HG03159 (cell line): ENCODE results near the gene DNM2.

Experiments
- ATAC-seq: cut with Tn5 transposase; IDR thresholded peaks from one replicate; pipeline ENCODE4 v1.9.1; 2021; ENCODE audit warnings: mild to moderate bottlenecking, moderate library complexity; ENCODE audit not compliant: unreplicated experiment

DNM2 gene

GRCh38 chr19:10809651-10810285, 91.9 kb downstream of the DNM2 start:
- no peak for ATAC-seq

- no peak for ATAC-seq
Measured at GRCh38 chr19:10811391-10812111, 93.7 kb downstream of the DNM2 start.

DNA sequence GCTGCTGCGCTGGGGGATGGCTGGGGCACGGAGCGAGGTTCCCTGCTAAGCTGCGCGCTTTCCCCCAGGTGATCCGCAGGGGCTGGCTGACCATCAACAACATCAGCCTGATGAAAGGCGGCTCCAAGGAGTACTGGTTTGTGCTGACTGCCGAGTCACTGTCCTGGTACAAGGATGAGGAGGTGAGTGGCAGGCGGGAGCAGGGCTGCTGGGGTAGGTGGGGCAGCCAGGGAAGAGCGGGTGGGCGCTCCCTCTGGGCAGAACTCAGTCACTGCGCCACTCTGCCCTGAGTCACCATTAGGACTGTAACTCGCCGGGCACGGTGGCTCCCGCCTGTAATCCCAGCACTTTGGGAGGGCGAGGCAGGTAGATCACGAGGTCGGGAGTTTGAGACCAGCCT, 94.3 kb downstream of the DNM2 start:
- no peak for ATAC-seq

- no peak for ATAC-seq
Measured at GRCh38 chr19:10812902-10813404, 95.1 kb downstream of the DNM2 start.

DNA sequence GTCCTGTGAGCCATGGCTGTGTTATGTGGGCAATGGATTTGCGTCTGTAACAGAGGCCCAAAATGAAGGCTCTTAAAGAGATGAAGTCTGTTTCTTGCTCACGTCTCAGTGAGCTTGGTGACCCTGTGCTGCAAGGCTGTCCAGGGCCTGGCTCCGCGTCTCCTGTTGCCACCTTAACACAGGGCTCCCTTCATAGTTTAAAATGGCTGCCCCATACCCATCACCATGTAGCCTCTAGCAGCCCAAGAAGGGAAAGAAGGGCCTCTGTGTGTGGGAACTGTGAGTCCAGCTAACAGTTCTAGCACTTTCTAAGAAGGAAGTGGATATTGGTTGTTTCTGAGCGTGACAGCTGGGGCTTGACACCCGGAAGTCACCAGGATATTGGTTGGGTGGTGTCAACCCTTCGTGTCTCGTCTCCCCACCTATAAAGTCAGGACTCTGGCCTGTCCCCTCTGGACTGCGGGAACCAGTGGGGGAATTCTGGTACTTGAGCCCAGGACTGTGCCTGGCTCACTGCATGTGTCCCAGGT, 97.2 kb downstream of the DNM2 start:
- no peak for ATAC-seq

GRCh38 chr19:10815969-10816644, 98.2 kb downstream of the DNM2 start:
- no peak for ATAC-seq

GRCh38 chr19:10816691-10817090, 98.8 kb downstream of the DNM2 start:
- no peak for ATAC-seq

DNA sequence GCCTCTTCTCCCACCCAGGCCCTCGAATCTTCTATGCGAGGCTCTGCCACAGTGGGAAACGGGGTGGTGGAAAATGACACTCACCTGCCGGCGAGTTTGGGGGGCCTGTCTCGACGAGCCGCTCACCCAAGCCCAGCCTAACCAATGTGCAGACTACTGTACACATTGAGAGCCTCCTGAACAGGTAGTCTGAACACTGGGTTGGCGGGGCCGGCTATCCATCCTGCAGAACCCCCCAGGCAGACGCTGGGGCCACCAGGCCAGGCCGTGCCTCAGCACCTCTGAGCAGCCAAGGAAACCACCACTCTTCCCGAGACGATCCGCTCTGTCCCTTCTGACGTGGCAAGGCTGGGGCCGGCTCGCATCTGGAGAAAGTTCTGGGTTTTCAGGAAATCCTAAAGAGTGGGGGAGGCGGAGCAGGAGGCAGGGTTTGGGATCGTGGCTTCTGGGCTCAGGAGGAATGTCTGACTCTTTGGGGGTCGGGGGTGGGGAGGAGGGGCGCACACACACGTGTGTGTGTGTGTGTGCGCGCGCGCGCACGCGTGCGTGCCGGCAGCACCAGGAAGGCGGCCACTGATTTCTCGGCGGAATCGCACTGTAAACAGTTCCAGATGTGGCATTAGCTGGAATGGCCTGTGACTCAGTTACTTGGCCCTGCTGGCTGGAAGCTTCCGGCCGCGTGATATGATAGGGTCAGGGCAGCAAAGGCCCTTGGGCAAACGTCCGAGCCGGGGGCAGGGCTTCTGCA, 99.6 kb downstream of the DNM2 start:
- ATAC-seq: no peak

DNA sequence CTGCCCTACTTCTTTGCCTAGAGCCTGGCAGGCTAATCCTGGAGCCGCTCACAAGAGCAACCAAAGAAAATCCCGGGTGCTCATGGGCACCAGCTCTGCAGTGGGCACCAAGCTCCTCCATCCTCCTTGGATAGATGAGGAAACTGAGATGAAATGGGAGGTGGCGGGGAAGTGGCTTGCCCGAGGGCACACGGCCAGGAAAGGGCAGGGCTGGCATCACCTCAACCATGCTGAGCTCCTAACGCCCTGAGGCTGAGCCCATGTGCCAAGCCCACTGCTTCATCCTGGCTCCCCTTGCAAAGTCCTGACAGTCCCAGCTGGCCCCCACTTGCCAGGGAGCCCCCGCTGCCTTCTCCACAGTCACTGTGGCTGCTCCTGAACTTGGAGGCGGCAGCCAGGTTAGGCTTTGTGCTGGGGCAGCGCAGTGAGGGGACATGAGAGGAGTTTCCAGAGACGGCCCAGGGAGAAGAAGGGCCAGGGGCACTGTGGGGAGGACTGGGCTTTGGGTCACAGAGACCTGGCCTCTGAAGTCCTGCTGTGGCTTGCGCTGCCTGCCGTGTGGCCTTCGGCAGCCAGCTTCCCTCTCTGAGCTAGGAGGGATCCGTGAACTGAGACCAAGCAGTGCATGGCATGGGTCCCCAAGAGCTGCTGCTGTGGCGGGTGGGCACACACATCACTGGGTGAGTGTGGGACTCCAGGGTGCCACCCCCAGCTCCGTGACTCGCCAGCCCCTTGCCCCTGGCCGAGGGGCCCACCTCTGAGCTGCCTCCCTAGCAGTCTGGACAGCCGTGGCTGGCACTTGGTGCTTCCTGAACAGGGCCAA, 100.6 kb downstream of the DNM2 start:
- ATAC-seq: no peak

- no peak for ATAC-seq
Measured at GRCh38 chr19:10819124-10820060, 101.5 kb downstream of the DNM2 start.

DNA sequence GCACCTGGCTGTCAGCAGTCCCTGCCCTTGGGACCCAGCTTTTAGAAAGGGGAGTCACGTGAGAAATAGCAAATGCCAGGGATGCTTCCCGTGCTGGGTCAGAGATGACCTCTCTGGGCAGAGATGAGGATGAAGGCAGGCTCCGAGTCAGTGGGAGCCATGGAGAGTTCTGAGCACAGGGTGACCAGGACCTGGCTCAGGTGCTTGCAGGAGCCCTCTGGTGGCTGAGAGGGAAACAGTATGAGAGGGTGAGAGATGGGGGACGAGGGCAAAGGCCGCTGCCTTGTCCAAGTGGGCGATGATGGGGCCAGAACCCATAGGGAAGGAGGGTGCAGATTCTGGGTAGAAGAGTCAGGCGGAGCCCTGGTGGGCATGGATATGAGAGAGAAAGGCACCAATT, 102.3 kb downstream of the DNM2 start:
- no peak for ATAC-seq

DNA sequence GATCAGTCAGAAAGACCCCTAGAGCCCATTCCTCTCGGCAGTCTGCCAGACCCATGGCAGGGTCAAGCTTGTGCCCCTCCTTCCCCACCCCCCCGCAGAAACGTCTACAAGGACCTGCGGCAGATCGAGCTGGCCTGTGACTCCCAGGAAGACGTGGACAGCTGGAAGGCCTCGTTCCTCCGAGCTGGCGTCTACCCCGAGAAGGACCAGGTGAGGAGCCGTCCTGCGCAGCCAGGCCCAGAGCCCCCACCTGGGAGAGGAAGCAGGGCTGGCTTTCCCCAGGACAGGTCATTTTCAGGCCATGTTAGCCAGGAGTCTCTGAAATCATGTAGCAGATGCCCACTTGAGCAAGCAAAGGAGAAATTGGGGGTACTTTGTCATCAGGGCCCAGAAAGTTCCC, 105.8 kb downstream of the DNM2 start:
- ATAC-seq: no peak

DNA sequence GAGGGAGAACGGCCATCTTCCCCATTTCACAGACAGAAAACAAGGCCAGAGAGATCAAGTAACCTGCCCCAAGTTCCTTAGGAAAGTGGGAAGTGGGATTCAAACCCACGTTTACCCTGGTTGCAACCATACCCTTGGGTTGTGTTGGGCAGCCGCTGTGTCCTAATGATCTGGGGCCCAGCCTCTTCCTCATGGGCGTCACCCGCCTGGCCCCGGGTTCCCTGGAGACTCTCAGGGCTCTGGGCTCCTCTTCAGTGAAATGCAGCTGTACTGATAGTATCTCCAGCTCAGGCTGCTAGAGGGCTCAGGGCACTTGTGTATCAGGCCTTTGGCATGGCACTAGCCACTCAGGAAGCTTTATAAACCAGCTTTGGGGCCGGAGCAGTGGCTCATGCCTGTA, 108.4 kb downstream of the DNM2 start:
- ATAC-seq: no peak

- no peak for ATAC-seq
Measured at GRCh38 chr19:10826846-10827245, 109.0 kb downstream of the DNM2 start.

GRCh38 chr19:10828981-10829821, 111.3 kb downstream of the DNM2 start:
- no peak for ATAC-seq

DNA sequence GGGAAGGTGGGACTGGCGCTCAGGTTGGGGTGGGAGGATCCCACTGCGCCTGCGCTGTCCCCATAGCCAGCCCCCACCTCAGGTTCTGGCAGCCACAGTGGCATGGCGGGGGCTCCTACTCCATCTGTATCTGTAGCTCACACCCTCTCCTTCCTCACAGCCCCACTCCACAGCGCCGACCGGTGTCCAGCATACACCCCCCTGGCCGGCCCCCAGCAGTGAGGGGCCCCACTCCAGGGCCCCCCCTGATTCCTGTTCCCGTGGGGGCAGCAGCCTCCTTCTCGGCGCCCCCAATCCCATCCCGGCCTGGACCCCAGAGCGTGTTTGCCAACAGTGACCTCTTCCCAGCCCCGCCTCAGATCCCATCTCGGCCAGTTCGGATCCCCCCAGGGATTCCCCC, 112.1 kb downstream of the DNM2 start:
- ATAC-seq: no peak

DNA sequence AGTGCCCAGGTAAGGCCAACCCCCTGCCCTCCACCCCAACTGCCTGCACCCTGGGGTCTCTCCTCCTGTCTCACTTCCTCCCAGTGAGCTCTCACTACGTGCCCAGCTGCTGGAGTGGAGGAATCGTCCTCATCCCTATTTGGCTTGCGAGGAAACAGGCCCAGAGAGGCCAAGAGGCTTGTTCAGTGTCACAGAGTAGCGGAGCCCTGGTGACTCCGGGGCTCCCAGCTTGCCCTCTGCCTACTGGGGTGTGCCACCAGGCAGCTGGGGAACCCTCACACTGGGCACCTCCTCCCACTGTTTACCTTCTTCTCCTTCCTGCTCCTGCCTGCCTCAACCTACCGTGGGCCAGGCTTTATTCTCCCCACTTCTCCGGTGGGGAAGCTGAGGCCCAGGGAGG, 112.5 kb downstream of the DNM2 start:
- no peak for ATAC-seq
